ENCODE results near the gene FBXO27.
"Not testable (repeated sequence)": the region's sequence is repeated elsewhere in the genome, so short reads cannot be mapped to it uniquely, and the experiment has no call there.

FBXO27 gene

GRCh38 chr19:38987745-38988144 lies 44.6 kb downstream of the FBXO27 start:
- not testable (repeated sequence) for DNase-seq

DNA sequence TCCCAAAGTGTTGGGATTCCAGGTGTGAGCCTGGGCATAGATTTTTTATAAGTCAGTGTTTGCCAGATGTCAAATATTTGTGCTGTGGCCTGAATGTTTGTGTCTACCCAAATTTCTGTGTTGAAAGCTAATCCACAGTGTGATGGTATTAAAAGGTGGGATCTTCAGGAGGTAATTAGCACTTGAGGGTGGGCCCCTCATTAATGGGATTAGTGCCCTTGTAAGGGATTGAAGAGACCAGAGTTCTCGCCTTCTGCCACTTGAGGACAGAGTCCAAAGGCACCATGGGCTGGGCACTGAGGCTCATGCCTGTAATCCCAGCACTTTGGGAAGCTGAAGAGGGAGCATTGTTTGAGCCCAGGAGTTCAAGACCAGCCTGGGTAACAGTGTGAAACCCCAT lies 47.1 kb downstream of the FBXO27 start:
- DNase-seq: no peak

- no peak for DNase-seq
These were observed 51.6 kb downstream of the FBXO27 start for GRCh38 chr19:38980583-38981374.

DNA sequence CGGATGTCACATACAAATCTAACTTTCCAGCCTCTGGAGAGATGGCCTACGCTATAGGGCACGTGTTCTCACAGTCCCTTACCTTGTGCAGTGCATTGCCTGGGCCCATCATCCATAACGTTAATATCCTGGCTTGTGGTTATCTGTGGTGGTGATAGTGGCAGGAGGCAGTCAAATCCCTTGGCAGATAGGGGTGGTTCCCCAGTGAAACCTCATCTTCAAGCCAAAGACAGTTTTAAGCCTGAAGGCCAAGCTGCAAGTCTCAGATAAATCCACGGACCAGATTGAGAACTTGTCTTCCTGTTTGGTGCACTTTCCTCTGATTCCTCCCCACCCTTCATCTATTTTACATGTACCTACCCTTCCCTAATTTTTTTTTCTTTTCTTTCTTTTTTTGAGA lies 52.5 kb downstream of the FBXO27 start:
- DNase-seq: no peak

DNA sequence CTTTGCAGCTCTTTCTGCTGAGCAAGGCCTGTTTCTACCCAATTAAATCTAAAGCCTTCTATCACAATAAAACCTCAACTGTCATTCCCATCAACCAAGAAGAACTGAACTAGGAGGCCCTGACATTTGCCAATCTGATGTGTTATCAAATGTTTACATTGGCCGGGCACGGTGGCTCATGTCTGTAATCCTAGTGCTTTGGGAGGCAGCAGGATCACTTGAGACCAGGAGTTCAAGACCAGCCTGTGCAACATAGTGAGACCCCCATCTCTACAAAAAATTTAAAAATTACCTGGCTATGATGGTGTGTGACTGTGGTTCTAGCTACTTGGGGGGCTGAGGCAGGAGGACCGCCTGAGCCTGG lies 54.0 kb downstream of the FBXO27 start:
- DNase-seq: no peak

DNA sequence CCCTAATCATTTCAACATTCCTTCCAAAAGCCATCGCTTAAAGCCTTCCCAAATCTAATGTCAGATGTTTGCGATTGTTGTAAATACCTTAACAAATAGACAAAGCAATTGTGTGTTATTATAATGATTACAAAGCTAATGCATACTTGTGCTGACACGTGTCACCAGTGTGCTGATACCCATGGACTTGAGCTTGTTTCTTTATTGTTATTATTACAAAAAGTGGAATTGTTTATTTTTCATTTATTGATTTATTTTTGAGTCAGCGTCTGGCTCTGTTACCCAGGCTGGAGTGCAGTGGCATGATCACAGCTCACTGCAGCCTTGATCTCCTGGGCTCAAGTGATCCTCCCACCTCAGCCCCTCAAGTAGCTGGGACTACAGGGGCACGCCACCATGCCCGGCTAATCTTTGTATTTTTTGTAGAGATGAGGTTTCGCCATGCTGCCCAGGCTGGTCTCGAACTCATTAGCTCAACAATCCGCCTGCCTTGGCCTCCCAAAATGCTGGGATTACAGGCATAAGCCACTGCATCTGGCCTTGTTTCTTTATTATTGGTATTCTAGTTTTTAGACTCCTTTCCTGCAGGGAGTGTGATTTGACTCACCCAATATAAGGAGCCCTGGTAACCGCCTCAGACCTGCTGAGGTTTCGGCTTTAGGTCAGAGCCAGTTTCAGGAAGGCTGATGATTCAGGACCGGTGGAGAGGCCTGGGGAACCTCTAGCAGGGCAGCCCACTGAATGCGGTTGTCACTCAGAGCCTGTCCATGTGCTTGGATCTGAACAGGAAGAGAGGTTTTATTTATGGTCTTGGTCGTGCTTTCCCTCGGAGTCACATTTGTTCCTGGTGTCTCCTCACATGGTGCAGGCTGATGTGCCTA lies 54.7 kb downstream of the FBXO27 start:
- DNase-seq: no peak

GRCh38 chr19:38975861-38976271 lies 56.5 kb downstream of the FBXO27 start:
- DNase-seq: no peak

GRCh38 chr19:38975214-38975860 lies 57.0 kb downstream of the FBXO27 start, which contains the start of gene FBXO17:
Gene FBXO17 (minus strand): TSS chr19:38975742. CDS start chr19:38950319, 25,423 bp downstream.
- DNase-seq: peak; percentile 19 to 25

- no peak for DNase-seq
These were observed 57.6 kb downstream of the FBXO27 start for GRCh38 chr19:38974624-38975213.

All from hippocampal formation (tissue), 2 donors.